AG04450 (cell line): ENCODE measurements around the gene C2orf81. TPM values are rescaled to one million over a fixed set of nuclear protein-coding genes. Genes with fewer than 3 reads are reported as not detected.

Experiments used
- CTCF ChIA-PET: fragments of 300-600, 350-600 bp; formaldehyde crosslinking; extraction: SDS; loops from one replicate; lab custom pipeline; 2022; ENCODE audit warnings: antibody characterized with exemption, inconsistent platforms; lab: Charles Lee
- POLR2A ChIA-PET: fragments of 350-600 bp; formaldehyde crosslinking; extraction: SDS; loops from one replicate; lab custom pipeline; 2021; ENCODE audit warnings: antibody characterized with exemption, inconsistent platforms; lab: Yijun Ruan, JAX
- DNase-seq: peaks from one replicate; pipeline ENCODE4 v3.0.0-alpha.2; 2011; ENCODE audit warnings: low read depth, low spot score
- H3K27ac ChIP-seq: one replicate; pipeline ENCODE4 v1.5.1; 2012; ENCODE audit warnings: low read depth, low read length, control low read depth
- H3K27me3 ChIP-seq: one replicate; pipeline ENCODE4 v1.6.0; 2012; ENCODE audit warnings: low read length; ENCODE audit not compliant: control insufficient read depth, insufficient read depth
- H3K4me3 ChIP-seq: 2 replicates; pipeline ENCODE4 v1.5.1; 2011; ENCODE audit warnings: mild to moderate bottlenecking, low read depth, low read length, control low read depth
- H3K9me3 ChIP-seq: 2 replicates; pipeline ENCODE4 v1.5.1; 2012; ENCODE audit warnings: low read length; ENCODE audit not compliant: control insufficient read depth, insufficient read depth
- polyA plus RNA-seq: library from polyadenylated mRNA; depleted of rRNA; stranded (reverse); fragments of >200 nt; gene quantifications from 2 replicates; pipeline ENCODE4 v1.2.3, GENCODE V29; 2011
- TF ChIP-seq, protein P1 (sequence below): IDR thresholded peaks from 2 replicates; pipeline ENCODE4 v1.5.1; 2011; ENCODE audit warnings: low read depth, low read length, control low read depth, inconsistent platforms

Gene C2orf81
- polyA plus RNA-seq, 1 experiment, result 0.16 TPM

DNA sequence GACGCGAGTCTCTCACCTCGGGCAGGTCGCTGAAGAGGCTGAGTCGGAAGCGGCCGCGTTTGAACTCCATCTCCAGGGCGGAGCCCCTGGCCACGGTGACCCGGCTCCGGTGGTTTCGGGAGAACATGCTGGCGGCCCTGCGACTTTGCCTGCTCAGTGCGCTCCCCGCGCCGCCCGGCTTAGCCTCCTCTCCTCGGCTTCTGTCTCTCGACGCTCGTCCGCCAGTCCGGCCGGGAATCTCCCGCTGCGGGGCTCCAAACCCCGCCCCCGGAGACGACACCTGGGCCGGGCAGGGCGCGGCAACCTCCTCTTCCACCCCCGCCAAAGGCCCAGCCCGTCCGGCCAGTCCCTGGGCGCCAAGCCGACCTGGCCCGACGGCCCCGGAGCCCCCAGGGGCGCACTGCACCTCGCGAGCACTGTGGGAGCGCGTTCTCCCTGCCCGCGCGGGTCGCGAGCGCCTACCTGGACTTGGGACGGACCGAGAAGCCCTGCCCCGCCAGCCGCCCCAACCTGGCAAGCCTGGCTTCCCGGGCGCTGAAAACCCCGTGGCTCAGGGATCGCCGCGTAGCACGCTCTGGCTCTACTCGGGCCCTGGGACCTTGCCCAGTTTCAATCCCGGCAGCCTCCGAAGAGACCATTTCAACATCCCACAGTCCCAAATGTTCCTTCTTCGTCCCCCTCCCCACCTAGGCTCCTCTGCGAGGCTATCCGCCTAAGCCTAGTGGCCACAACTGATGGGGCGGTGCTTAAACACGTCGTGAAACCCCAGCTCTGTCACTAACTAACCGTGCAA is 20.5 kb upstream of the C2orf81 start, which contains the start of gene RTKN:
Gene RTKN (minus strand): TSS at position 248 of the 793 bp plus-strand sequence. CDS start 121 bp downstream, at position 127.
- no peak for DNase-seq

DNA sequence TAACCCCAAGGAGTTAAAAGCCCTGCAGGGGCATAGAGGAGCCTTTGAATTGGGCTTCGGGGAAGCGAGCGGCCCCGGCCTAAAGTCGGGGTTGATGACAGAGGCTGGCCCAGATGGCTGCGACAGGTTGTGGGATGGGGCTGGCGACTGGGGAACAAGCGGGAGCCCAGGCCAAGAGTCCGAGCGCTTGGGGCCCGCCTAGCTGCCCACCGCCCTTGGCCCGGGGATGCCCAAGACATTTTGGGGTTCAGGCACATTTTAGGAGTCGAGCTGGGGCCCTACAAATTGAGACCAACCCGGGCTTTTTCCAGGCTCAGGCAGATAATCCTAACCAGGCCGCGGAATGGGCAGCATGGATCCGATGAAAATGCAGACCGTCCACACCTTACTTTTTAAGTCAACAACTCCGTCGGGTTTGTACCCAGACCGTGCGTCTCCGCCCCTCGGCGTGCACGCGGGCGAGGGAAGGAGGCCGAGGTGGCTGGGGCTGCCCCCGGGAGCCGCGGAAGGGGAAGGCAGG is 19.8 kb upstream of the C2orf81 start:
- Histone ChIP-seq H3K4me3 (no peak overlapping the region), H3K27me3 (peaks cover 22% of the 10 kb centered on the region), H3K9me3 (peaks cover 11% of the 10 kb centered on the region; the same call in 1 of the 2 replicates), H3K27ac (no peak overlapping the region)
- TF ChIP-seq, protein P1, sequence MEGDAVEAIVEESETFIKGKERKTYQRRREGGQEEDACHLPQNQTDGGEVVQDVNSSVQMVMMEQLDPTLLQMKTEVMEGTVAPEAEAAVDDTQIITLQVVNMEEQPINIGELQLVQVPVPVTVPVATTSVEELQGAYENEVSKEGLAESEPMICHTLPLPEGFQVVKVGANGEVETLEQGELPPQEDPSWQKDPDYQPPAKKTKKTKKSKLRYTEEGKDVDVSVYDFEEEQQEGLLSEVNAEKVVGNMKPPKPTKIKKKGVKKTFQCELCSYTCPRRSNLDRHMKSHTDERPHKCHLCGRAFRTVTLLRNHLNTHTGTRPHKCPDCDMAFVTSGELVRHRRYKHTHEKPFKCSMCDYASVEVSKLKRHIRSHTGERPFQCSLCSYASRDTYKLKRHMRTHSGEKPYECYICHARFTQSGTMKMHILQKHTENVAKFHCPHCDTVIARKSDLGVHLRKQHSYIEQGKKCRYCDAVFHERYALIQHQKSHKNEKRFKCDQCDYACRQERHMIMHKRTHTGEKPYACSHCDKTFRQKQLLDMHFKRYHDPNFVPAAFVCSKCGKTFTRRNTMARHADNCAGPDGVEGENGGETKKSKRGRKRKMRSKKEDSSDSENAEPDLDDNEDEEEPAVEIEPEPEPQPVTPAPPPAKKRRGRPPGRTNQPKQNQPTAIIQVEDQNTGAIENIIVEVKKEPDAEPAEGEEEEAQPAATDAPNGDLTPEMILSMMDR, result no peak
- ChIA-PET POLR2A (interaction anchor here (1.8 kb wide), 1 partner anchor 17 kb away, joined by 7 read pairs; the partner anchor contains the start of gene WBP1), CTCF (interaction anchor here (1.3 kb wide), 1 partner anchor 91 kb away, joined by 3 read pairs; no protein-coding TSS in a partner anchor)
- no peak for DNase-seq

More for the DNA sequence above, 20.5 kb upstream of the C2orf81 start, which contains the start of gene RTKN:
- peaks cover 11% of the 10 kb centered on the region; the same call in 1 of the 2 replicates for H3K9me3 ChIP-seq
- no peak within 1 kb of the TSS for H3K27ac ChIP-seq
- TF ChIP-seq, protein P1, result no peak
- H3K4me3 ChIP-seq, result no peak within 1 kb of the TSS
- POLR2A ChIA-PET, result no interaction called here
- H3K27me3 ChIP-seq, result peaks cover 22% of the 10 kb centered on the region
- CTCF ChIA-PET, result no interaction called here

GRCh38 chr2:74440378-74441169 is 19.2 kb upstream of the C2orf81 start:
- Histone ChIP-seq H3K4me3 (peak overlapping the region; percentile 64), H3K27ac (peak overlapping the region; percentile 75), H3K9me3 (peaks cover 11% of the 10 kb centered on the region; the same call in 1 of the 2 replicates), H3K27me3 (peaks cover 21% of the 10 kb centered on the region)
- ChIA-PET POLR2A (interaction anchor here (0.6 to 1.8 kb wide), 6 partner anchors 12 to 91 kb away, joined by 3 to 7 read pairs (median 4); partner anchors contain the start of genes INO80B and WBP1), CTCF (interaction anchor here (1.0 to 1.3 kb wide), 2 partner anchors 32 to 92 kb away, joined by 3 read pairs; no protein-coding TSS in a partner anchor)
- TF ChIP-seq, protein P1, result 0 out of 2 replicates have a peak, but pooled peaks have one; percentile 24
- DNase-seq, result no peak

- ChIA-PET CTCF (interaction anchor here (1.0 to 2.0 kb wide), 3 partner anchors 31 to 92 kb away, joined by 3 to 7 read pairs (median 3); no protein-coding TSS in a partner anchor), POLR2A (interaction anchor here (0.6 to 1.8 kb wide), 7 partner anchors 12 to 92 kb away, joined by 3 to 7 read pairs (median 4); partner anchors contain the start of genes INO80B and WBP1)
- TF ChIP-seq, protein P1, result no peak
- Histone ChIP-seq H3K4me3 (peak overlapping the region; percentile 64), H3K9me3 (peaks cover 11% of the 10 kb centered on the region; the same call in 1 of the 2 replicates), H3K27ac (peak overlapping the region; percentile 75), H3K27me3 (peaks cover 16% of the 10 kb centered on the region)
- DNase-seq, result no peak
These were observed 18.5 kb upstream of the C2orf81 start for GRCh38 chr2:74439803-74440377.
